ENCODE data around the gene PPP1R12B. TPM values are rescaled to one million over a fixed set of nuclear protein-coding genes. Genes with fewer than 3 reads are reported as not detected.

PPP1R12B gene
- total RNA-seq, 1 donor from 2014 or later = 18.2 TPM

GRCh38 chr1:202567738-202568137, 219.2 kb downstream of the PPP1R12B start:
- H3K4me3 Mint-ChIP-seq (ENCODE audit: unreplicated experiment) = peak overlapping the region; percentile 1
- peaks cover 11% of the 10 kb centered on the region for H3K36me3 Mint-ChIP-seq (ENCODE audit: low read depth)
- H3K27ac Mint-ChIP-seq (ENCODE audit: unreplicated experiment) = peak overlapping the region; percentile 82
- DNase-seq (ENCODE audit: low spot score) = no peak
- peaks cover 53% of the 10 kb centered on the region for H3K4me1 Mint-ChIP-seq (ENCODE audit: low read depth)
- TF ChIP-seq CTCF (IDR thresholded peaks at IDR 0.05) = no peak
- no peaks in the 10 kb centered on the region for H3K27me3 Mint-ChIP-seq (ENCODE audit: low read depth)
- H3K9me3 Mint-ChIP-seq (ENCODE audit: low read depth) = no peaks in the 10 kb centered on the region

GRCh38 chr1:202568410-202568809, 219.9 kb downstream of the PPP1R12B start:
- Mint-ChIP-seq H3K27me3 (ENCODE audit: low read depth) (no peaks in the 10 kb centered on the region), H3K4me3 (ENCODE audit: unreplicated experiment) (no peak overlapping the region), H3K9me3 (ENCODE audit: low read depth) (no peaks in the 10 kb centered on the region), H3K4me1 (ENCODE audit: low read depth) (peaks cover 52% of the 10 kb centered on the region), H3K36me3 (ENCODE audit: low read depth) (peaks cover 17% of the 10 kb centered on the region), H3K27ac (ENCODE audit: unreplicated experiment) (peak overlapping the region; percentile 82)
- no peak for TF ChIP-seq CTCF (IDR thresholded peaks at IDR 0.05)
- no peak for DNase-seq (ENCODE audit: low spot score)

- peaks cover 52% of the 10 kb centered on the region for H3K4me1 Mint-ChIP-seq (ENCODE audit: low read depth)
- no peak overlapping the region for H3K4me3 Mint-ChIP-seq (ENCODE audit: unreplicated experiment)
- no peak for TF ChIP-seq CTCF (IDR thresholded peaks at IDR 0.05)
- H3K36me3 Mint-ChIP-seq (ENCODE audit: low read depth) = peaks cover 17% of the 10 kb centered on the region
- no peaks in the 10 kb centered on the region for H3K9me3 Mint-ChIP-seq (ENCODE audit: low read depth)
- H3K27ac Mint-ChIP-seq (ENCODE audit: unreplicated experiment) = peak overlapping the region; percentile 19
- no peaks in the 10 kb centered on the region for H3K27me3 Mint-ChIP-seq (ENCODE audit: low read depth)
- no peak for DNase-seq (ENCODE audit: low spot score)
Observed at GRCh38 chr1:202568826-202569225, 220.3 kb downstream of the PPP1R12B start.

GRCh38 chr1:202569393-202570322, 221.2 kb downstream of the PPP1R12B start:
- no peak overlapping the region for H3K4me3 Mint-ChIP-seq (ENCODE audit: unreplicated experiment)
- TF ChIP-seq CTCF (IDR thresholded peaks at IDR 0.05) = no peak
- H3K36me3 Mint-ChIP-seq (ENCODE audit: low read depth) = peaks cover 14% of the 10 kb centered on the region
- peaks cover 48% of the 10 kb centered on the region for H3K4me1 Mint-ChIP-seq (ENCODE audit: low read depth)
- H3K9me3 Mint-ChIP-seq (ENCODE audit: low read depth) = no peaks in the 10 kb centered on the region
- H3K27ac Mint-ChIP-seq (ENCODE audit: unreplicated experiment) = peak overlapping the region; percentile 59
- H3K27me3 Mint-ChIP-seq (ENCODE audit: low read depth) = no peaks in the 10 kb centered on the region
- DNase-seq (ENCODE audit: low spot score) = no peak

GRCh38 chr1:202571719-202572339, 223.3 kb downstream of the PPP1R12B start:
- H3K36me3 Mint-ChIP-seq (ENCODE audit: low read depth) = peaks cover 21% of the 10 kb centered on the region
- H3K27ac Mint-ChIP-seq (ENCODE audit: unreplicated experiment) = no peak overlapping the region
- H3K4me1 Mint-ChIP-seq (ENCODE audit: low read depth) = peaks cover 32% of the 10 kb centered on the region
- no peaks in the 10 kb centered on the region for H3K9me3 Mint-ChIP-seq (ENCODE audit: low read depth)
- TF ChIP-seq CTCF (IDR thresholded peaks at IDR 0.05) = peak; percentile 89
- no peak overlapping the region for H3K4me3 Mint-ChIP-seq (ENCODE audit: unreplicated experiment)
- DNase-seq (ENCODE audit: low spot score) = no peak
- H3K27me3 Mint-ChIP-seq (ENCODE audit: low read depth) = no peaks in the 10 kb centered on the region

All from chondrocyte (in vitro differentiated cells).